ENCODE data around the gene YPEL1. TPM values are rescaled to one million over a fixed set of nuclear protein-coding genes. Genes with fewer than 3 reads are reported as not detected.

Gene YPEL1
- total RNA-seq, 4 donors from 2014 or later = 0.53 to 8.5 (median 3.0) TPM

DNA sequence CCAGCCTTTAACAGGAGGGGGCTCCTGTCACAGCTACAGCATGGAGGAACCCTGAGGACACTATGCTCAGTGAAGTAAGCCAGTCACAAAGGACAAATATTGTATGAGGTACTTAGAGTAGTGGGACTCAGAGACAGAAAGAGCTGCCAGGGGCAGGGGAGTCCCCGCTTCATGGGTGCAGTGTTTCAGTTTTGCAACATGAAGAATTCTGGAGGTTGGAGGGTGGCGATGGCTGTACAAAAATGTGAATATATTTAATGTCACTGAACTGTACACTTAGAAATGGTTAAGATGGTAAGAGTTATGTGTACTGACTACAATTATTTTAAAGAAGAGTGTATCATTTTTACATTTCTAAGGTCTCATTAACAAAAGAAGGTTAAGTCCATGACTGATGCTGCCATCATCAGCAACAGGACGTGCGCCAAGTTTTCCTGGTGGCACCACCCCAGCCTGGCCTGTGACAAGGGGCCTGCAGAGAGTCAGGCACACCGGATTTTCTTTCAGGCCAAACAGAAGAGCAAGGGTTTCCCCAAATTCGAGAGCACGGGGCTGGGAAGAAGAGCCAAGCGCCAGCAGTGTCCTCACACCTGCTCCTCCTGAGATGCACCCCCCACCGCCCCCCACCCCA, 22.1 kb downstream of the YPEL1 start:
- Histone ChIP-seq H3K27me3 (no peaks in the 10 kb centered on the region), H3K4me3 (peak overlapping the region in 1 of 4 donors; percentile 6), H3K36me3 (no peaks in the 10 kb centered on the region), H3K4me1 (peaks cover 0 to 16% (median 3%) of the 10 kb centered on the region in 3 donors), H3K9me3 (no peaks in the 10 kb centered on the region), H3K27ac (no peak overlapping the region)
- TF ChIP-seq CTCF (IDR thresholded peaks at IDR 0.05) (no peak), POLR2A (IDR thresholded peaks at IDR 0.05) (no peak)
- WGBS, 2 donors = 62 to 68% methylated on average over 5 to 6 of the region's 9 CpGs
- intact Hi-C loops (cut with DNase I) = loop anchor here (5.0 kb wide), 2 partner anchors 224 to 239 kb away; partner anchors contain the start of gene PPM1F
- DNase-seq = no peak

DNA sequence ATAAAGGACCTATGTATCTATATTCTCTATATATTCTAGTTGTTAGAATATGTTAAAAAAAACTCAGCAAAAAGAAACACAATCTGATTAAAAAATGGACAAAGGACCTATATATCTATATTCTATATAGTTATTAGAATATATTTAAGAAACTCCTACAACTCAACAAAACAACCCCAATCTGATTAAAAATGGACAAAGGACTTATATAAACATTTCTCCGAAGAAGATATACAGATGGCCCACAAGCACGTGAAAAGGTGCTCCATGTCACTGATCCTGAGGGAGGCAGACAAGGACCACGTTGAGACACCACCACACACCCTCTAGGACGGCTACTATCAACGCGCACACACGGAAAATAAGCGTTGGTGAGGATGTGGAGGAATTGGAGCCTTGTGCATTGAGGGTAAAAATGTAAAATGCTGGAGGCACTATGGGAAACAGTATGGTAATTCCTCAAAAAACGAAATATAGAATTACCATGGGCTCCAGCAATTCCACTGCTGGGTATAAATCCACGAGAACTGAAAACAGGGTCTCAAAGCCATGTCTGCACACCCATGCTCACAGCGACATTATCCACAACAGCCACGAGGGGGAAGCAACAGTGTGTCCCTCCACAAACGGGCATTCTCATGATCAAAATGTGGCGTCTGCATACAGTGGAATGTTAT, 22.7 kb downstream of the YPEL1 start:
- Histone ChIP-seq H3K27me3 (no peaks in the 10 kb centered on the region), H3K36me3 (no peaks in the 10 kb centered on the region), H3K4me3 (peak overlapping the region in 1 of 4 donors; percentile 6), H3K27ac (no peak overlapping the region), H3K4me1 (peaks cover 0 to 20% (median 3%) of the 10 kb centered on the region in 3 donors), H3K9me3 (no peaks in the 10 kb centered on the region)
- TF ChIP-seq CTCF (IDR thresholded peaks at IDR 0.05) (peak; percentile 60 to 77 (median 68)), POLR2A (IDR thresholded peaks at IDR 0.05) (no peak)
- DNase-seq = no peak
- 6 to 7% methylated on average over 14 of the region's 14 CpGs for WGBS, 2 donors
- intact Hi-C loops (cut with DNase I) = loop anchor here (5.0 kb wide), 2 partner anchors 224 to 239 kb away; partner anchors contain the start of gene PPM1F

DNA sequence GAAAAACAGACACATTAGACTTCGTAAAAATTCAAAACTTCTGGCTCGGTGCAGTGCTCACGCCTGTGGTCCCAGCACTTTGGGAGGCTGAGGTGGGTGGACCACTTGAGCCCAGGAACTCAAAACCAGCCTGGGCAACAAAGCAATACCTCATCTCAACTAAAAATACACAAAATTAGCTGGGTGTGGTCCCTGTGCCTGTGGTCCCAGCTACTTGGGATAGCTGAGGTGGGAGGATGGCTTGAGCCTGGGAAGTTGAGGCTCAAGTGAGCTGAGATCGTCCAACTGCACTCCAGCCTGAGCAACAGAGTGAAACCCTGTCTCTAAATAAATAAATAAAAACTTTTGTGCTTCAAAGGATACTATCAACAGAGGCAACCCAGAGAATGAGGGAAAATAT, 23.7 kb downstream of the YPEL1 start:
- no peaks in the 10 kb centered on the region for H3K9me3 ChIP-seq
- H3K4me1 ChIP-seq = peaks cover 0 to 23% (median 3%) of the 10 kb centered on the region in 3 donors
- no peak for TF ChIP-seq CTCF (IDR thresholded peaks at IDR 0.05)
- no peak for TF ChIP-seq POLR2A (IDR thresholded peaks at IDR 0.05)
- no peak for DNase-seq
- no peak overlapping the region for H3K4me3 ChIP-seq
- WGBS, 2 donors = 74 to 82% methylated on average over 4 of the region's 4 CpGs
- no peak overlapping the region for H3K27ac ChIP-seq
- intact Hi-C loops (cut with DNase I) = loop anchor here (5.0 kb wide), 2 partner anchors 225 to 240 kb away; partner anchors contain the start of gene PPM1F
- no peaks in the 10 kb centered on the region for H3K36me3 ChIP-seq
- no peaks in the 10 kb centered on the region for H3K27me3 ChIP-seq

- WGBS, 2 donors = 30 to 64% methylated on average over 6 to 7 of the region's 7 CpGs
These were observed 25.4 kb downstream of the YPEL1 start for GRCh38 chr22:21710156-21710555.

More at GRCh38 chr22:21710156-21710555, 25.4 kb downstream of the YPEL1 start:
- DNase-seq = no peak
- H3K36me3 ChIP-seq = no peaks in the 10 kb centered on the region
- no peaks in the 10 kb centered on the region for H3K9me3 ChIP-seq
- intact Hi-C loops (cut with DNase I) = loop anchor here (5.0 kb wide), 2 partner anchors 227 to 242 kb away; partner anchors contain the start of gene PPM1F
- no peak overlapping the region for H3K27ac ChIP-seq
- TF ChIP-seq POLR2A (IDR thresholded peaks at IDR 0.05) = no peak
- TF ChIP-seq CTCF (IDR thresholded peaks at IDR 0.05) = no peak
- no peak overlapping the region for H3K4me3 ChIP-seq
- H3K4me1 ChIP-seq = peaks cover 0 to 23% (median 3%) of the 10 kb centered on the region in 3 donors
- no peaks in the 10 kb centered on the region for H3K27me3 ChIP-seq

Data from esophagus squamous epithelium (tissue), 5 donors.